IPS-NIHi7 (cell line): ENCODE data around the gene TMX2.

ENCODE experiments used
- DNase-seq: peaks from one replicate; pipeline ENCODE4 v3.0.0; 2012; ENCODE audit warnings: mixed read lengths; ENCODE audit errors: extremely low spot score

TMX2 gene

DNA sequence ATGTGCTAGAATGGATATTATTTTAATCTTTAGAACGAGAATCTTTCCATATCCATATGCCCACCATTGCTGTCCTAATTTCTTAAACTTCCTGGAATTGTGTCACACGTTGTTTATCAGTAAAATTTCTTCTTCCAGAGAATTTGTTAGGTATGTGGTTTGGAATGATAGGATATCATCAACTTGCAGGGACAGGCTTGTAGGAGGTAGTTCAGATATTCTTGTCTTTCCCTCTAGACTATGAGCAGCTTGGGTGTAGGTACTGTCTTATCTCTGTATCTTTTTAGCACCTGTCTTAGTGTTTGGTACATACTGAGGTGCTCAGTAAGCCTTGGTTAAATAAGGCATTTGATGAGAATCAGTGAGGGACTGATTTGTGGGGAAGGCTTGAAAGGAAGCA, 52.6 kb downstream of the TMX2 start:
- DNase-seq: no peak

DNA sequence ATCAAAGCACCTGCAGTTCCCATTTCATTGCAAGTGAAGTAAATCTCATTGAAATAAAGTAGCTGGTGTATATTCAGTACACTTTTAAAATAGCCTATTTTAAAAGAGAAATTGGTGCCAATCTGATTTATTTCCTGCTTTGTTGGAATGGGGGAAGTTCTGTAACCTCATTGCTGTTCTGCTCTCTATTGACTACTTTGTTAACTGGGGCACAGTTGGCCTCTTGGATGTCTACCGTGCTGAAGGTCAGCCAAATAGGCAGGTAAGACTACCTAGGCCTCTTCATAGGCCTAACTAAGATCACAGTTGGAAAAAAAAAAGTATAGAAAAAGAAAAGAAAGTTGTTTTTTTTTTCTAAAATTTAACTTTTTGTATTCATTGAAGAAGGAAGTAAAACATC, 58.4 kb downstream of the TMX2 start:
- no peak for DNase-seq

DNA sequence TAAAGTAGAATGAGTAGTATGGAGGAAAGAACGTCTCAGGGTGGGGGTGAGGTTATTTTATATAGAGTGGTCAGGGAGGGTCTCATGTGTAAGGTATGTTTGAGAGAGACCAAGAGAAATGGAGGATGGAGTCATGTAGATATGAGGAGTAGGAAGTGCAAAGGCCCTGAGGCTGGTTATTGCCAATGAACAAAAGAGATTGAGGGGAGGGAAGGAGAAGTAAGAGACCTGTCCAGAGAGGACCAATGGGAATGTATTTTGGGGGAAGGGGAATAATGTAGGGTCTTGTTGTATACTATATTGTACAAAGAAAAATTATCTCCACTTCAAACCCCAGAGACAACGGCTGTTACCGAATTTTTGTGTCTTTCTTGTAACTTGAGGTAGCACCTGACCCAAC, 59.0 kb downstream of the TMX2 start:
- DNase-seq: no peak

DNA sequence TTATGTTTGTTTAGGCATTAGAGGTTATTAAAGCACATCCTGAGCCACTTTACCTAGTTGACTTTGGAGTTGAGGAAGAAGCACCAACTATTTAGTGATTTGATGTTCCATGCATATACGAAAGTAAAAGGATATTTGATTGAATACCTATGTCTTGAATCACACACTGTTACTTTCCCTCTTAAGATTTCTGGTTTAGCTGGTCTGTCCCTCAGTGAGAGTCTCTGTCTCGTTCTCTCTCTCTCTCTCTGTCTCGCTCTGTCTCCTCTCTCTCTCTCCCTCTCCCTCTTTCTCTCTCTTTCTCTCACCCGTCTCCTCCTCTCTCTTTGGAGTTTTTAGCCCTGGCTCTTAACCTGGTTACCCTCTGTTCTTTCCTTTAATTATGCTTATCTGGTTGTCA, 60.2 kb downstream of the TMX2 start:
- no peak for DNase-seq

DNA sequence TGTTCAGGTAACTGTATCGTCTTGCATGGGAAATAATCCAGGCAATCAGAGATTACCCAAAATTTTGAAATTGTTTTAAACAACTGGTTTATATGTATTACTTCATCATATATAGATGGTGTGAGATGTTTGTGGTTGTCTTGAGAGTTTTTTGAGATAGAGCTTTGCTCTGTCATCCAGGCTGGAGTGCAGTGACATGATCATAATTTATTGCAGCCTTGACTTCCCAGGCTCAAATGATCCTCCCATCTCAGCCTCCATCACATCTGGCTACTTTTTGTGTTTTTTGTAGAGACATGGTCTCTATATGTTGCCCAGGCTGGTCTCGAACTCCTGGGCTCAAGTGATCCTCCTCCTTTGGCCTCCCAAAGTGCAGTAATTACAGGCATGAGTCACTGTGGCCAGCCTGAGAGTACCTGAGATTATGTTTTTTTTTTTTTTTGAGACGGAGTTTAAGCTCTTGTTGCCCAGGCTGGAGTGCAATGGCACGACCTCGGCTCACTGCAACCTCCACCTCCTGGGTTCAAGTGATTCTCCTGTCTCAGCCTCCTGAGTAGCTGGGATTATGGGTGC, 60.7 kb downstream of the TMX2 start:
- no peak for DNase-seq

DNA sequence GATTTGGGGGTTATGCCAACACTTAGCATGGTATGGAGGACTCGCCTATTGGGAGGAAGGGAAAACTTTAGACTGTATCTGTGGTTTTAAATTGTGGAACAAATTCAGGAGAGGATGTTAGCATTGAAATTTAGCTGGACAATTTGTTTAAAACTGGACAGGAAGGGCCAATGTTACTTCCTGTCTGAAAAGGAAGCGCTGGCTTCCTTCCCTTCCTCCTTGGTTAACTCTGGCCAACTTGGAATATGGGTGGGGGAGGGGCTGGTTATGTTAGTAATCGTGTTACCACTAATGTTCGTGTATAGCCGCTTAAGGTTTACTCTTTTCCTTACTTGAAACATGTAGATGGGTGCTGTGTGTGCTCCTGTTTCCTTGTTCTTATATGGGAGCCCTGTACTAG, 63.1 kb downstream of the TMX2 start:
- no peak for DNase-seq

DNA sequence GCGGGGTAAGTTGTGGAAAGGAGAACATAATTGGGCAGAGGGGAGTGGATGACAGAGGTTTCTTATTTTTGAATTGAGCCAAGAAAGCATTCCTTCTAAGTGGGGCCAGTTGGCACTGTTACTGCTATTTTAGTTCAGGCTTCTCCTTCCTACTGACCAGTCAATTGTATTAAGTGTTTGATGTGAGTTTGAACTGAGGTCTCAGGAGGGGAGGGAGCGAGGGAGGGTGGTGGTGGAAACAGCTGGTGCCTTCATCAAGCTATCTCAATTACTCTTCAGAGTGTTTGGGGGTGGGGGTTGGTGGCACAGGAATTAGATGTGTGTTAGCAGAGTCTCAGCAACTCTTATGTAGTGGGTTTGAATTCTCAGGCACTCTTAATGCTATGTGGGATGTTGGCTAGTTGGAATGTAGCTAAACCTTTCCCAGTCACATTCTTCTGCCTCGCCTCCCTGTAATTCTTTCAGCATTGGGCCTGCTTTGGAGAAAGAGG, 63.7 kb downstream of the TMX2 start:
- peak; percentile 19 for DNase-seq

DNA sequence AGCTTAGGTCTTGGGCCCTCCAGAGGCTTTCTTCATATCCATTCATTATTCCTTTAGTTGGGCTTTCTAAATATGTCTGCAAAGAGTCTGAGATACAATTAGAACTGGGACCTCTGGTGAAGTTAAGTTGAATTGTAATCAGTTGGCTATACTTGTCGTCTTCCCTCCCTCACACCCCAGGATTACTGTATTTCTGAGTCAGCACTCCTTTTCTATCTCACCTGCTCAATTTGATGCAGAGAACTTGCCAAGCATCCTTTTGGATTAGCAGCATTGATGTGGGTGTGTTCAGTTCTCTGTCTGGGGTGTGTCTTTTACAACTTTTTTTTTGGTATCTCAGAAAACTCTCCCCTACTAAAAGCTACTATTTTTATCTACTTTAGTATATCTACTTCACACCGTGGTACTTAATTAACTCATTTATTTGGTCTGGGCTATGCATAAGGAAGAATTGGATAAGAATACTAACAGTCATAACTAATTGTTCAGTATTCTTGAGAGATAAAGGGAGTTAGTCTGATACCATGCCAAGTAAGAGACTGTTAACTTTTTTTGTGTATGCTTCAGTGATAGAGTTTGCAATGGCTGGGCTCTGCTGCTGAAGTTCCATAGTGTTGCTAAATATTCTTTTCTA, 64.3 kb downstream of the TMX2 start:
- DNase-seq: no peak

DNA sequence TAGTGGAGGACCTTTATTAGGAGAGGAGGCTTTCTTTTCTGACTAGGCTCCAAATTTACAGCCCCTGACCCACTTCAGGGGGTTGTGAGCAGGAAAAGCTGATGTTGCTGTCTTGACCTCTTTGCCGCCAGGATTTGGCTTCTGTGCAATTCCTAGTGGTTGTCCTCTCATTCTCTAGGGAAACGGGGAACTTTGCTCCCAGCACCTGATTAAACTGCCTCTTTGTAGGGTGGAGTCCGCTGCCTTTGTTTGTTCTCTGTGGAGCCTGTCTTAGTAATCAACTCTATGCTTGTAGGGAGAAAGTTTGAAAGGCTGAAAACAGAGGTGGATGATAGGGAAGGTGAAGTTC, 65.5 kb downstream of the TMX2 start:
- peak; percentile 33 for DNase-seq

DNA sequence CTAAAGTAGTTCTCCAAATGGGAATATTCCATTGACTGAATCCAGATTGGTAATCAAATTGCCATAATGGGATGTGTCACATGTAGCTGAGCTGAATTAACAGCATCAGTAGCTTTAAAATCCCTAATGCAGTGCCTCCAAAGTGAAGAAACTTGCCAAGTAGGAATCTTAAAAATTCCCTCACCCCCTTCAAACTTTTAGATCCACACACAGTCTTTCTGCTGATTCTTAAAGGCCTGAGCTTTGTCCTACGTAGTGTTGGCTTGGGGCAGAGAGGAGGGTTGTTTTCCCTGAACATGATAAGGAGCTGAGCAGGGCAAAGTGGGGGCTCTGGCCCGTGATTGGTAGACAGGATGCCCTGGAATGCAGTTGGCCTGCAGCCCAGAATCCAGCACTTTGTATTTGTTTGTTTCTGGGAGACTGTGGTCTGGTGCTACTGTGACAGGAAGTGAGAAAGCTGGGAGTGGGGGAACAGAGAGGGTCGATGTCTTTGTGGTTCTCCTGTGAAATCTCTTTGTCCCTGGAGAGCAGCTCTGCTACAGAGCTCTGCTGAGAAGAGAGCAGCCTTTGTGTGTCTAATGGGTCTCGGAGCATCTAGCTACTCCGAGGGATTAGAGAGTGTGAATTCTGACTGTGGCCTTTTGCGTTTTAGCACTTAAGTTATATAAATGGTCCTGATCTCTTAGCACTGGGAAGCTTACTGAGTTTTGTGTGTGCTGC, 66.1 kb downstream of the TMX2 start:
- peak; percentile 76 for DNase-seq

DNA sequence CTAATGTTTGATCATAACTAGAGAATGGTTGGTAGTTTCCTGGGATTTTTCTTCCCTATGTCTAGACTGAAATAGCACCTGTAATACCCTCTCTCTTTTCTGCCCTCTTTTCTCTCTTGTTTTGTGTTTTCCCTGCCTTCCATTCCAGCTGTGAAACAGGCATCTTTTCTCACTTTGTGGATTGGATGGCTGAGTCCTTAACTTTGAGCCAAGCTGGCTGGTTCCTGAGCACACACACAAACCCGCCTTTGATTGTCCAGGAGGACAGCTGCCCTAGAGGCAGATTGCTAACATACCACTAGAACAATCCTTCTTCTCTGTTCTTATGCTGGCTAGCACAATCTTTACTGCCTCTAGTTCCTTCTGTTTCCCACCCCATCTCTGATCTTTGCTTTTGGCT, 66.9 kb downstream of the TMX2 start:
- DNase-seq: peak; percentile 31

DNA sequence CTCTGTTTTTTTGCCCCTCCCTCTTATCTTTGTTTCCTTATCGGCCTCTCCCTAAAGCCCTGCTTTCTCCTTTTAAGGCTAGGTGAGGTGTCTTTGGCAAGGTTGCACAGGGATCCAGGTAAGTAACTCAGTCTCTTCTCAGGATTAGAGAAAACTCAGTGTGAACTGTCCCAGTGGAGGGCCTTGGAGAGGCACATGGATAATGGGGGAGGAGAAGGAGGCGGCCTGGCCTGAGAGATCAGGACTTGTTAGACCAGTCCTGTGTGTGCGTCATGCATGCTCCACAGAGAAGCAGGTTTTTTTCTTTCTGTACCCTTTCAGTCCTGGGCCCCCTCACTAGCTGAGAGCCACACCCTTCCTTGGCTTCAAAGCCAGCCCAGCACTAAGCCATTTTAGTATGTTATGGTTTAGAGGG, 69.1 kb downstream of the TMX2 start:
- DNase-seq: peak; percentile 73

DNA sequence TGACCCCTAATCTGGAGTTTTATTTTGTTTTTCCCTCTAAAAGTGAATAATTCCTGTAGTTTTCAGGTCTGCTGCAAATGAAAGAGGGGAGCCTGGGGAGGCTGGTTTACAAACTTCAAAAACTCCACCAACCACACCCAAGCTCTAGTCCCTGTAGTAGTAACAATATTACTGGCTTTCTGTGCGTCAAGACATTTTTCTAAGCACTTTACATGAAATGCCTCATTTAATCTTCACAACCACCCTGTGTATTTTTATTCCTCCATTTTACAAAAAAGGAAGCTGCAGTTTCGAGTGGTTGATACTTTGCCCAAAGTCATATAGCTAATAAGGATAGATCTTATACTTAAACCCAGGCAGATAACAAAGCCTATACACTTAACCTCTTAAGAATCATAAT, 72.7 kb downstream of the TMX2 start:
- no peak for DNase-seq

DNA sequence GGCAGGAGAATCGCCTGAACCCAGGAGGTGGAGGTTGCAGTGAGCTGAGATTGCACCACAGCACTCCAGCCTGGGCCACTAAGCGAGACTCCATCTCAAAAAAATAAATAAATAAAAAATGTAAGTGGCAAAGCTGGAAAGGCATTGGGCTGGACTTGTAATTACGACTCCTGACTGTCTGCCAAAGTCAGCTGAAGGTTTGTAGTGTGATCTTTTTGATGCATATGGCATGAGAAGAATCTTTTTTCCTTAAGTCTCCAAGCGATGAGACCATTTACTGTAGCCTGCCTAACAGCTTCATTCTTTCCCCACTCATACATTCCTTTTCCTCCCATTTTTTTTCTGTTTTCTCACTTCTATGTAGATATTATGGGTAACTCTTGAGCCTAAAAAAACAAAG, 74.0 kb downstream of the TMX2 start:
- DNase-seq: no peak

DNA sequence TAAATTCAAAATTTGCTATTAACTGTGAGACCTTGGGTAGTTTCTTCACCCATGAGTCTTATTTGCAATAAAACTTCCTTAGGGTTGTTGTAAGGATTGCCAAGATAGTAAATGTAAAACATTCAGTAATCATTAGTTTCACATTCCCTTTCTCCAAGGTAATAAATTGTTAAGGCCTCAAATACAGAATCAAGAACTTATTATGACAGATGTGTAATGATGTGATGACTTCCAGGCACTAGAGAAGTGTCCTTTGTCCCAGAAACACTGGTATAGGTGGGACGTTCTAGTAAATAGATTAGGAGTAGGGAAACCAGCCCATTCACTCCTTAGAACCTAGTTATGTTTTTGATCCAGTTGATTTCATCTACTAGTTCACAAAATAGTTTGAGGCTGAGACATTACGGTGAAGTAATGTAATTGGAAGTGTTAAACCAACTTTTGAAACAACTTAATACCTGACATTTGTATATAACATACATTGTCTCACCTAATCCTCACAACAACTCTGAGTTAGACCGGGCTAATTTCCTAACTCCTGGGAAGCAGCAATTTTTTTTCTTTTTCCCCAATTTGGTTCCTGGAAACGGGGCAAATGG, 74.7 kb downstream of the TMX2 start:
- DNase-seq: no peak

DNA sequence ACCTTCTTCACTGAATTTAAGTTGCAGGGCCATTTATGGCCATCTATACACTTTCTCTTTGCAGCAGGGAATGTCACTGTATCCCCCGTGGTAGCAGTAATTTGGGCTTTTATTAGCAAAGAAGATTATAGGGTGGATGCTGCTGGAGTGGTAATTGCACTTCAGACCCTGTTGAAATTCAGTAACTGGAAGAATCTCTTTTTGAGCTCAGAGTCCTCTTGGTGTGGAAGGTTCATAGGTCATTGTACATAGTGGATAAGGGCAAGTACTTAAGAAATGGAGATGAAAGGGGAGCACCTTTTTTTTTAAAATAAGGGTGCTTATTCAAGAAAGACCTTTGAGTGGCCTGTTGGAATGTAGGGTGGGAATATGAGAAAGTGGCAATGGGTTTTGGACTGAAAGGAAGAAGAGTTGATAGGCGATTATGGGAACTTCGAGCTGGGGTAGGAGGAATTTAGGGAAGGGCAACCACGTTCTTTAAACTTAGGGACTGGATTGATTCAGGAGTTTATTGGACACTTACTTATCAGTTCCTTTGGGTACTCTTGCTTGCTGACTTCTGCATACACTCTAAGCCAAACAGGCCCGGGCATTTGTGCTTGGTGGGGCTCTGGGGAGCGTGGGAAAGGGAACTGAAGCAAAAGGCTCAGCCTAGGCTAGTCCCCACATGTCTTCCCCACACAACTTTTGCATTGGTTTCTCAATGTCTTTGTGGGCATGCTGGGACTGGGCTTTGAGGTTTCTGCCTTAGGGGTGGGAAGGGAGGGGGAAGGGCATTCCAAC, 75.7 kb downstream of the TMX2 start:
- peak; percentile 49 for DNase-seq

DNA sequence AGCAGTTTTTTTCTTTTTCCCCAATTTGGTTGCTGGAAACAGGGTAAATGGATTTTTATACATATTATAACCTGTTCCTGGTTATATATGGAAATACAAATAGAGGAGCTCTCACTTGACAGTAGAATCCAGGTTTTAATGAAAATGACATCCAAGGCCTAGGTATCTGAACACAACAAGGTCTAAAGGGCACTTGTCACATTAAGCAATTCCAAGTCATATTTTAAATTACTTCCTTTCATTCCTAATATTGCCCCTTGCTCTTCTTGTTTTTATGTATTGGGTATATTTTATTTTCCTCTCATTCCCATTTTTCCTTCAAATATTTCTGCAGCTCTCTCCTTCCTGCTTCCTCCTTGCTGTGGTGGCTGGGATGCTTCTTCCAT, 76.3 kb downstream of the TMX2 start:
- DNase-seq: no peak
